Measurements from ENCODE around the gene ZNF226.
A peak's percentile ranks its signal among the peaks of the same experiment; 100 is the strongest.
"Not testable (repeated sequence)": the region's sequence is repeated elsewhere in the genome, so short reads cannot be mapped to it uniquely, and the experiment has no call there.

Gene ZNF226

GRCh38 chr19:44164673-44165512 lies at the start of gene ZNF226:
ZNF226 (plus strand) TSS chr19:44165100; CDS start chr19:44170081, 4,981 bp downstream.
- DNase-seq = peak; percentile 88 to 90

GRCh38 chr19:44121162-44121561 lies 43.7 kb upstream of the ZNF226 start:
- not testable (repeated sequence) for DNase-seq

GRCh38 chr19:44131955-44132354 lies 32.9 kb upstream of the ZNF226 start:
- DNase-seq = no peak

GRCh38 chr19:44141191-44142058 lies 23.5 kb upstream of the ZNF226 start, which contains the start of gene ZNF234:
ZNF234 (plus strand) TSS chr19:44141554; CDS start chr19:44144633, 3,079 bp downstream.
- peak; percentile 70 to 82 for DNase-seq

GRCh38 chr19:44142059-44142433 lies 22.9 kb upstream of the ZNF226 start:
- DNase-seq = peak in 1 of 2 donors; percentile 4

- DNase-seq = no peak
Observed at GRCh38 chr19:44149776-44150175, 15.1 kb upstream of the ZNF226 start.

GRCh38 chr19:44151491-44151890 lies 13.4 kb upstream of the ZNF226 start:
- DNase-seq = no peak

- no peak for DNase-seq
Observed at GRCh38 chr19:44156475-44156874, 8.4 kb upstream of the ZNF226 start.

- no peak for DNase-seq
Observed at GRCh38 chr19:44163789-44164188, 1.1 kb upstream of the ZNF226 start.

GRCh38 chr19:44164327-44164672 lies 600 bp upstream of the ZNF226 start:
- DNase-seq = no peak

- DNase-seq = not testable (repeated sequence)
Observed at GRCh38 chr19:44170660-44171059, 5.8 kb downstream of the ZNF226 start.

GRCh38 chr19:44176590-44176989 lies 11.7 kb downstream of the ZNF226 start:
- DNase-seq = no peak

GRCh38 chr19:44180968-44181367 lies 16.1 kb downstream of the ZNF226 start:
- no peak for DNase-seq

GRCh38 chr19:44182145-44182544 lies 17.2 kb downstream of the ZNF226 start:
- no peak for DNase-seq

GRCh38 chr19:44190020-44190419 lies 25.1 kb downstream of the ZNF226 start:
- no peak for DNase-seq

- DNase-seq = no peak
Observed at GRCh38 chr19:44192127-44192526, 27.2 kb downstream of the ZNF226 start.

- no peak for DNase-seq
Observed at GRCh38 chr19:44196772-44197171, 31.9 kb downstream of the ZNF226 start.

- no peak for DNase-seq
Observed at GRCh38 chr19:44202470-44202869, 37.6 kb downstream of the ZNF226 start.

GRCh38 chr19:44202974-44203373 lies 38.1 kb downstream of the ZNF226 start:
- DNase-seq = no peak

- DNase-seq = not testable (repeated sequence)
Observed at GRCh38 chr19:44203877-44204276, 39.0 kb downstream of the ZNF226 start.

GRCh38 chr19:44204772-44205171 lies 39.9 kb downstream of the ZNF226 start:
- no peak for DNase-seq

- DNase-seq = peak; percentile 80 to 87
Observed at GRCh38 chr19:44207126-44207803, 42.4 kb downstream of the ZNF226 start.

GRCh38 chr19:44212250-44212865 lies 47.5 kb downstream of the ZNF226 start, which contains the start of gene ZNF227:
ZNF227 (plus strand) TSS chr19:44212532; CDS start chr19:44217793, 5,261 bp downstream.
- peak; percentile 76 to 82 for DNase-seq
